Measurements from ENCODE around the gene PKDCC.
A peak's percentile ranks its signal among the peaks of the same experiment; 100 is the strongest.

The PKDCC gene

GRCh38 chr2:42047488-42048298 lies at the start of gene PKDCC:
PKDCC (plus strand) TSS chr2:42048021; CDS start chr2:42048200, 179 bp downstream.
- Mint-ChIP-seq H3K27ac (no peak within 1 kb of the TSS), H3K27me3 (peaks cover 59 to 69% of the 10 kb centered on the region in 2 donors)

GRCh38 chr2:41998186-41999127 lies 49.4 kb upstream of the PKDCC start:
- Mint-ChIP-seq H3K27me3 (peaks cover 12 to 16% of the 10 kb centered on the region in 2 donors), H3K4me3 (no peak overlapping the region), H3K9me3 (peaks cover 6 to 8% of the 10 kb centered on the region in 2 donors), H3K27ac (no peak overlapping the region), H3K36me3 (no peaks in the 10 kb centered on the region), H3K4me1 (no peaks in the 10 kb centered on the region)
- DNase-seq, result no peak
- ATAC-seq (replicated peaks), result no peak

More at GRCh38 chr2:42047488-42048298, at the start of gene PKDCC:
- H3K4me3 Mint-ChIP-seq, result peak within 1 kb of the TSS; percentile 52 to 73
- H3K4me1 Mint-ChIP-seq, result peaks cover 5 to 6% of the 10 kb centered on the region in 2 donors
- ATAC-seq (replicated peaks) (peak; percentile 52 to 66), DNase-seq (no peak)
- no peaks in the 10 kb centered on the region for H3K36me3 Mint-ChIP-seq
- no peaks in the 10 kb centered on the region for H3K9me3 Mint-ChIP-seq

GRCh38 chr2:41999128-41999480 lies 48.7 kb upstream of the PKDCC start:
- no peaks in the 10 kb centered on the region for H3K36me3 Mint-ChIP-seq
- H3K27ac Mint-ChIP-seq, result no peak overlapping the region
- H3K4me3 Mint-ChIP-seq, result no peak overlapping the region
- H3K9me3 Mint-ChIP-seq, result peaks cover 10 to 13% of the 10 kb centered on the region in 2 donors
- H3K27me3 Mint-ChIP-seq, result peaks cover 12 to 16% of the 10 kb centered on the region in 2 donors
- no peak for ATAC-seq (replicated peaks)
- no peak for DNase-seq
- H3K4me1 Mint-ChIP-seq, result no peaks in the 10 kb centered on the region

- Mint-ChIP-seq H3K27me3 (peaks cover 12 to 16% of the 10 kb centered on the region in 2 donors), H3K4me1 (no peaks in the 10 kb centered on the region), H3K9me3 (peaks cover 11 to 17% of the 10 kb centered on the region in 2 donors), H3K36me3 (no peaks in the 10 kb centered on the region), H3K4me3 (no peak overlapping the region), H3K27ac (no peak overlapping the region)
- no peak for DNase-seq
- ATAC-seq (replicated peaks), result no peak
Observed at GRCh38 chr2:41999592-42000281, 48.1 kb upstream of the PKDCC start.

- H3K36me3 Mint-ChIP-seq, result no peaks in the 10 kb centered on the region
- H3K27ac Mint-ChIP-seq, result no peak overlapping the region
- DNase-seq, result no peak
- H3K4me1 Mint-ChIP-seq, result no peaks in the 10 kb centered on the region
- H3K9me3 Mint-ChIP-seq, result peaks cover 15 to 23% of the 10 kb centered on the region in 2 donors
- no peak overlapping the region for H3K4me3 Mint-ChIP-seq
- no peak for ATAC-seq (replicated peaks)
- peaks cover 16 to 18% of the 10 kb centered on the region in 2 donors for H3K27me3 Mint-ChIP-seq
Observed at GRCh38 chr2:42001711-42002201, 46.1 kb upstream of the PKDCC start.

GRCh38 chr2:42007551-42007950 lies 40.3 kb upstream of the PKDCC start:
- Mint-ChIP-seq H3K36me3 (no peaks in the 10 kb centered on the region), H3K4me3 (no peak overlapping the region), H3K27ac (no peak overlapping the region), H3K9me3 (peaks cover 15 to 23% of the 10 kb centered on the region in 2 donors), H3K4me1 (peaks cover 5 to 7% of the 10 kb centered on the region in 2 donors), H3K27me3 (peaks cover 6 to 7% of the 10 kb centered on the region in 2 donors)
- DNase-seq, result no peak
- ATAC-seq (replicated peaks), result no peak

GRCh38 chr2:42008241-42008921 lies 39.4 kb upstream of the PKDCC start:
- no peak overlapping the region for H3K4me3 Mint-ChIP-seq
- no peak for DNase-seq

GRCh38 chr2:42009657-42010580 lies 37.9 kb upstream of the PKDCC start:
- Mint-ChIP-seq H3K27me3 (peaks cover 6 to 7% of the 10 kb centered on the region in 2 donors), H3K4me1 (peaks cover 5 to 7% of the 10 kb centered on the region in 2 donors), H3K27ac (no peak overlapping the region), H3K4me3 (no peak overlapping the region), H3K36me3 (peaks cover 0 to 1% of the 10 kb centered on the region in 2 donors), H3K9me3 (peaks cover 5 to 8% of the 10 kb centered on the region in 2 donors)
- DNase-seq, result no peak
- ATAC-seq (replicated peaks), result peak; percentile 27 to 50

More at GRCh38 chr2:42008241-42008921, 39.4 kb upstream of the PKDCC start:
- Mint-ChIP-seq H3K4me1 (peaks cover 5 to 7% of the 10 kb centered on the region in 2 donors), H3K36me3 (peaks cover 0 to under 1% of the 10 kb centered on the region in 2 donors), H3K27me3 (peaks cover 6 to 7% of the 10 kb centered on the region in 2 donors), H3K9me3 (peaks cover 12 to 20% of the 10 kb centered on the region in 2 donors), H3K27ac (no peak overlapping the region)
- ATAC-seq (replicated peaks), result no peak

- no peak overlapping the region for H3K27ac Mint-ChIP-seq
- peaks cover 6 to 7% of the 10 kb centered on the region in 2 donors for H3K27me3 Mint-ChIP-seq
- ATAC-seq (replicated peaks), result no peak
- no peak overlapping the region for H3K4me3 Mint-ChIP-seq
- H3K9me3 Mint-ChIP-seq, result peaks cover 0 to under 1% of the 10 kb centered on the region in 2 donors
- H3K36me3 Mint-ChIP-seq, result peaks cover 0 to 1% of the 10 kb centered on the region in 2 donors
- peaks cover 5 to 7% of the 10 kb centered on the region in 2 donors for H3K4me1 Mint-ChIP-seq
- DNase-seq, result no peak
Observed at GRCh38 chr2:42010743-42011298, 37.0 kb upstream of the PKDCC start.

GRCh38 chr2:42012137-42012536 lies 35.7 kb upstream of the PKDCC start:
- Mint-ChIP-seq H3K4me3 (no peak overlapping the region), H3K36me3 (peaks cover 0 to 1% of the 10 kb centered on the region in 2 donors), H3K4me1 (peaks cover 5 to 7% of the 10 kb centered on the region in 2 donors)

GRCh38 chr2:42012651-42013050 lies 35.2 kb upstream of the PKDCC start:
- H3K4me1 Mint-ChIP-seq, result peaks cover 5 to 7% of the 10 kb centered on the region in 2 donors
- ATAC-seq (replicated peaks) (no peak), DNase-seq (no peak)
- H3K9me3 Mint-ChIP-seq, result no peaks in the 10 kb centered on the region
- H3K36me3 Mint-ChIP-seq, result peaks cover 0 to 1% of the 10 kb centered on the region in 2 donors
- H3K27ac Mint-ChIP-seq, result no peak overlapping the region
- peaks cover 0 to 7% of the 10 kb centered on the region in 2 donors for H3K27me3 Mint-ChIP-seq
- no peak overlapping the region for H3K4me3 Mint-ChIP-seq

More at GRCh38 chr2:42012137-42012536, 35.7 kb upstream of the PKDCC start:
- Mint-ChIP-seq H3K27me3 (peaks cover 0 to 7% of the 10 kb centered on the region in 2 donors), H3K27ac (no peak overlapping the region), H3K9me3 (no peaks in the 10 kb centered on the region)
- no peak for ATAC-seq (replicated peaks)
- DNase-seq, result no peak

GRCh38 chr2:42013409-42013808 lies 34.4 kb upstream of the PKDCC start:
- Mint-ChIP-seq H3K36me3 (peaks cover 0 to 1% of the 10 kb centered on the region in 2 donors), H3K4me3 (no peak overlapping the region), H3K27me3 (peaks cover 0 to 4% of the 10 kb centered on the region in 2 donors), H3K27ac (no peak overlapping the region), H3K4me1 (peaks cover 5 to 7% of the 10 kb centered on the region in 2 donors), H3K9me3 (no peaks in the 10 kb centered on the region)
- DNase-seq (no peak), ATAC-seq (replicated peaks) (no peak)

Data from stimulated activated naive B cell treated with anti-CD40 and anti-IgM and Interleukin-4, amounts not matched to agents 10 μg/mL and 1 μg/mL and 100 μg/mL, for 72 hours (primary cell).